ENCODE measurements around the gene CLEC2L.

CLEC2L gene

GRCh38 chr7:139571190-139571589 lies 47.7 kb downstream of the CLEC2L start:
- Histone ChIP-seq H3K4me2 (ENCODE audit: low read length) (no peak overlapping the region), H3K23ac (ENCODE audit: low read length) (no peak overlapping the region), H3K79me1 (ENCODE audit: low read length) (no peaks in the 10 kb centered on the region), H2AK5ac (ENCODE audit: low read length) (no peak overlapping the region), H3K4ac (ENCODE audit: low read depth, low read length) (no peak overlapping the region), H2BK120ac (ENCODE audit: low read depth, low read length) (no peak overlapping the region), H4K8ac (ENCODE audit: low read depth, low read length) (no peak overlapping the region), H2BK5ac (ENCODE audit: low read length) (no peak overlapping the region), H3K27me3 (ENCODE audit: insufficient read depth, low read length, poor library complexity) (no peaks in the 10 kb centered on the region), H3K56ac (ENCODE audit: low read length) (no peak overlapping the region), H3K4me1 (ENCODE audit: control insufficient read depth, low read depth, low read length) (no peaks in the 10 kb centered on the region), H4K5ac (ENCODE audit: low read length) (no peak overlapping the region), H3K4me3 (ENCODE audit: low read length) (no peak overlapping the region), H3K18ac (ENCODE audit: low read length) (no peak overlapping the region), H3K36me3 (ENCODE audit: control insufficient read depth, insufficient read depth, low read length) (no peaks in the 10 kb centered on the region), H3K79me2 (ENCODE audit: control insufficient read depth, insufficient read depth, low read length) (no peaks in the 10 kb centered on the region), H3K9ac (ENCODE audit: low read length) (no peak overlapping the region), H2BK15ac (replicated peaks; ENCODE audit: low read depth) (no peak overlapping the region), H3K27ac (ENCODE audit: low read depth, low read length) (no peak overlapping the region)
- WGBS (ENCODE audit: extremely low coverage, insufficient coverage, low lambda C conversion rate) = no CpG with 5 or more reads among the region's 20 CpGs
- DNase-seq = no peak

GRCh38 chr7:139571651-139572050 lies 48.2 kb downstream of the CLEC2L start:
- WGBS (ENCODE audit: extremely low coverage, insufficient coverage, low lambda C conversion rate) = no CpG with 5 or more reads among the region's 20 CpGs
- H3K4me2 ChIP-seq (ENCODE audit: low read length) = no peak overlapping the region
- H3K36me3 ChIP-seq (ENCODE audit: control insufficient read depth, insufficient read depth, low read length) = no peaks in the 10 kb centered on the region
- no peaks in the 10 kb centered on the region for H3K4me1 ChIP-seq (ENCODE audit: control insufficient read depth, low read depth, low read length)
- H2AK5ac ChIP-seq (ENCODE audit: low read length) = no peak overlapping the region
- H3K79me1 ChIP-seq (ENCODE audit: low read length) = no peaks in the 10 kb centered on the region
- H3K79me2 ChIP-seq (ENCODE audit: control insufficient read depth, insufficient read depth, low read length) = no peaks in the 10 kb centered on the region
- H3K4ac ChIP-seq (ENCODE audit: low read depth, low read length) = no peak overlapping the region
- no peak overlapping the region for H2BK120ac ChIP-seq (ENCODE audit: low read depth, low read length)
- DNase-seq = no peak
- no peak overlapping the region for H3K27ac ChIP-seq (ENCODE audit: low read depth, low read length)
- no peak overlapping the region for H3K23ac ChIP-seq (ENCODE audit: low read length)
- H2BK5ac ChIP-seq (ENCODE audit: low read length) = no peak overlapping the region
- H3K27me3 ChIP-seq (ENCODE audit: insufficient read depth, low read length, poor library complexity) = no peaks in the 10 kb centered on the region
- no peak overlapping the region for H3K4me3 ChIP-seq (ENCODE audit: low read length)
- no peak overlapping the region for H4K5ac ChIP-seq (ENCODE audit: low read length)
- no peak overlapping the region for H4K8ac ChIP-seq (ENCODE audit: low read depth, low read length)
- no peak overlapping the region for H3K18ac ChIP-seq (ENCODE audit: low read length)
- H2BK15ac ChIP-seq (replicated peaks; ENCODE audit: low read depth) = no peak overlapping the region
- H3K9ac ChIP-seq (ENCODE audit: low read length) = no peak overlapping the region
- H3K56ac ChIP-seq (ENCODE audit: low read length) = no peak overlapping the region

GRCh38 chr7:139572071-139572470 lies 48.6 kb downstream of the CLEC2L start:
- H2BK120ac ChIP-seq (ENCODE audit: low read depth, low read length) = no peak overlapping the region
- no peak overlapping the region for H3K9ac ChIP-seq (ENCODE audit: low read length)
- H3K27ac ChIP-seq (ENCODE audit: low read depth, low read length) = no peak overlapping the region
- H3K4me3 ChIP-seq (ENCODE audit: low read length) = no peak overlapping the region
- H3K4ac ChIP-seq (ENCODE audit: low read depth, low read length) = no peak overlapping the region
- no CpG with 5 or more reads among the region's 15 CpGs for WGBS (ENCODE audit: extremely low coverage, insufficient coverage, low lambda C conversion rate)
- no peaks in the 10 kb centered on the region for H3K4me1 ChIP-seq (ENCODE audit: control insufficient read depth, low read depth, low read length)
- no peaks in the 10 kb centered on the region for H3K27me3 ChIP-seq (ENCODE audit: insufficient read depth, low read length, poor library complexity)
- H3K18ac ChIP-seq (ENCODE audit: low read length) = no peak overlapping the region
- no peaks in the 10 kb centered on the region for H3K79me1 ChIP-seq (ENCODE audit: low read length)
- H2BK15ac ChIP-seq (replicated peaks; ENCODE audit: low read depth) = no peak overlapping the region
- no peak overlapping the region for H3K56ac ChIP-seq (ENCODE audit: low read length)
- no peak overlapping the region for H3K4me2 ChIP-seq (ENCODE audit: low read length)
- H4K8ac ChIP-seq (ENCODE audit: low read depth, low read length) = no peak overlapping the region
- DNase-seq = no peak
- no peak overlapping the region for H4K5ac ChIP-seq (ENCODE audit: low read length)
- H3K36me3 ChIP-seq (ENCODE audit: control insufficient read depth, insufficient read depth, low read length) = no peaks in the 10 kb centered on the region
- no peak overlapping the region for H3K23ac ChIP-seq (ENCODE audit: low read length)
- no peak overlapping the region for H2BK5ac ChIP-seq (ENCODE audit: low read length)
- no peaks in the 10 kb centered on the region for H3K79me2 ChIP-seq (ENCODE audit: control insufficient read depth, insufficient read depth, low read length)
- no peak overlapping the region for H2AK5ac ChIP-seq (ENCODE audit: low read length)

GRCh38 chr7:139572704-139573385 lies 49.4 kb downstream of the CLEC2L start:
- Histone ChIP-seq H4K5ac (ENCODE audit: low read length) (no peak overlapping the region), H3K4me1 (ENCODE audit: control insufficient read depth, low read depth, low read length) (no peaks in the 10 kb centered on the region), H3K36me3 (ENCODE audit: control insufficient read depth, insufficient read depth, low read length) (no peaks in the 10 kb centered on the region), H3K56ac (ENCODE audit: low read length) (no peak overlapping the region), H3K9ac (ENCODE audit: low read length) (no peak overlapping the region), H3K23ac (ENCODE audit: low read length) (no peak overlapping the region), H3K27me3 (ENCODE audit: insufficient read depth, low read length, poor library complexity) (no peaks in the 10 kb centered on the region), H3K18ac (ENCODE audit: low read length) (no peak overlapping the region), H3K79me2 (ENCODE audit: control insufficient read depth, insufficient read depth, low read length) (no peaks in the 10 kb centered on the region), H2AK5ac (ENCODE audit: low read length) (no peak overlapping the region), H3K4me2 (ENCODE audit: low read length) (no peak overlapping the region), H2BK120ac (ENCODE audit: low read depth, low read length) (no peak overlapping the region), H2BK15ac (replicated peaks; ENCODE audit: low read depth) (no peak overlapping the region), H4K8ac (ENCODE audit: low read depth, low read length) (no peak overlapping the region), H3K79me1 (ENCODE audit: low read length) (no peaks in the 10 kb centered on the region), H3K27ac (ENCODE audit: low read depth, low read length) (no peak overlapping the region), H3K4ac (ENCODE audit: low read depth, low read length) (no peak overlapping the region), H2BK5ac (ENCODE audit: low read length) (no peak overlapping the region), H3K4me3 (ENCODE audit: low read length) (no peak overlapping the region)
- no peak for DNase-seq
- no CpG with 5 or more reads among the region's 38 CpGs for WGBS (ENCODE audit: extremely low coverage, insufficient coverage, low lambda C conversion rate)

- Histone ChIP-seq H3K23ac (ENCODE audit: low read length) (no peak overlapping the region), H4K5ac (ENCODE audit: low read length) (no peak overlapping the region), H3K27me3 (ENCODE audit: insufficient read depth, low read length, poor library complexity) (no peaks in the 10 kb centered on the region), H3K4me2 (ENCODE audit: low read length) (no peak overlapping the region), H2AK5ac (ENCODE audit: low read length) (no peak overlapping the region), H3K36me3 (ENCODE audit: control insufficient read depth, insufficient read depth, low read length) (no peaks in the 10 kb centered on the region), H3K56ac (ENCODE audit: low read length) (no peak overlapping the region), H3K79me1 (ENCODE audit: low read length) (no peaks in the 10 kb centered on the region), H3K9ac (ENCODE audit: low read length) (no peak overlapping the region), H4K8ac (ENCODE audit: low read depth, low read length) (no peak overlapping the region), H3K4ac (ENCODE audit: low read depth, low read length) (no peak overlapping the region), H3K79me2 (ENCODE audit: control insufficient read depth, insufficient read depth, low read length) (no peaks in the 10 kb centered on the region), H3K18ac (ENCODE audit: low read length) (no peak overlapping the region), H3K4me1 (ENCODE audit: control insufficient read depth, low read depth, low read length) (no peaks in the 10 kb centered on the region), H2BK15ac (replicated peaks; ENCODE audit: low read depth) (no peak overlapping the region), H3K4me3 (ENCODE audit: low read length) (no peak overlapping the region), H3K27ac (ENCODE audit: low read depth, low read length) (no peak overlapping the region), H2BK120ac (ENCODE audit: low read depth, low read length) (no peak overlapping the region), H2BK5ac (ENCODE audit: low read length) (no peak overlapping the region)
- no peak for DNase-seq
- no CpG with 5 or more reads among the region's 9 CpGs for WGBS (ENCODE audit: extremely low coverage, insufficient coverage, low lambda C conversion rate)
These were observed 50.4 kb downstream of the CLEC2L start for GRCh38 chr7:139573871-139574270.
